ENCODE measurements around the gene SPNS2.

Gene SPNS2

DNA sequence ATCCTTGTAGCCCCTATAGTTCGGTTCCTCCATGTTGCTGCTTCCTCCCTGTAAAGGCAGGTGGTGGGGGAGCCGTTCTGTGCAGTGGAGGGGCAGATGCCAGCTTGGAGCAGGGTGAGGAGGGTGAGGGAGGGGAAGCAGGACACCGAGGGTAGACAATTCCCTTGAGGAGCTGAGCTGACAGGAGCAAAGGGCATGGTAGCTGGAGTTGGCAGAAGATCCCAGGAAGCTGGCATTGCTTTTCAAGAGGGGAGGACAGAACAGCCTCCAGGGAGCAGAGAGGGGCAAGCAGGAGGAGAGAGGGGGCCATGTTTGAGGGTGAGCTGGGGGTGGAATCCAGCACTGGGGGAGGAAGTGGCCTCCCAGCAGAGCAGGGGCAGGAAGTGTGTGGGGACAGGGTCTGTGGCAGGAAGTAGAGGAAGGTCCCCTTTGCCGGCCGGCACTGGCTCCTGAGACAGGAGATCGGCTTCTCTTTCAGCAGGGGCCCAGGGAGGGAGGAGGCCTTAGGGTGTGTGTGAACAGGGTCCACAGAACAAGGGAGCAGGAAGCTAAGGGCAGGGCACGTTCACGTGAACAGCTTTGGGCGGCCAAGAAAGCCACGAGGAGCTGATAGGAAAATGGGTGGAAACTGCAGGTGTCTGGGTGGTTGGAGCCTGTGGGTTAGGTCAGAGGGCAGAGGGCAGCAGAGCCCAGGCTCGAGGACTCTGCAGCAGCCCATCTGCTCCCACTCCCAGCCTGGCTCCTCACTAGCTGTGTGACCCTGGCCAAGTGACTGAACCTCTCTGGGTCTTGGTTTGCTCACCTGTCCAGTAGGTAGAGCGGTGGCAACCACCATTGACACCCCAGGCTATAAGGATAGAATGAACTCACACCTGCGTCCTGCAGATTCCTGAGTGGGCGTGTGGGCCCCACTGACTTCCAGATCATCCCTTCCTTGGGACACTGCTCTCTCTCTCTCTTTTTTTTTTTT, 17.5 kb upstream of the SPNS2 start:
- DNase-seq, result no peak

GRCh38 chr17:4482338-4483011, 16.2 kb upstream of the SPNS2 start:
- DNase-seq, result no peak

- no peak for DNase-seq
Observed at GRCh38 chr17:4483012-4483840, 15.5 kb upstream of the SPNS2 start.

GRCh38 chr17:4485676-4486646, 12.7 kb upstream of the SPNS2 start:
- DNase-seq, result no peak

- no peak for DNase-seq
Observed at GRCh38 chr17:4487296-4487695, 11.4 kb upstream of the SPNS2 start.

DNA sequence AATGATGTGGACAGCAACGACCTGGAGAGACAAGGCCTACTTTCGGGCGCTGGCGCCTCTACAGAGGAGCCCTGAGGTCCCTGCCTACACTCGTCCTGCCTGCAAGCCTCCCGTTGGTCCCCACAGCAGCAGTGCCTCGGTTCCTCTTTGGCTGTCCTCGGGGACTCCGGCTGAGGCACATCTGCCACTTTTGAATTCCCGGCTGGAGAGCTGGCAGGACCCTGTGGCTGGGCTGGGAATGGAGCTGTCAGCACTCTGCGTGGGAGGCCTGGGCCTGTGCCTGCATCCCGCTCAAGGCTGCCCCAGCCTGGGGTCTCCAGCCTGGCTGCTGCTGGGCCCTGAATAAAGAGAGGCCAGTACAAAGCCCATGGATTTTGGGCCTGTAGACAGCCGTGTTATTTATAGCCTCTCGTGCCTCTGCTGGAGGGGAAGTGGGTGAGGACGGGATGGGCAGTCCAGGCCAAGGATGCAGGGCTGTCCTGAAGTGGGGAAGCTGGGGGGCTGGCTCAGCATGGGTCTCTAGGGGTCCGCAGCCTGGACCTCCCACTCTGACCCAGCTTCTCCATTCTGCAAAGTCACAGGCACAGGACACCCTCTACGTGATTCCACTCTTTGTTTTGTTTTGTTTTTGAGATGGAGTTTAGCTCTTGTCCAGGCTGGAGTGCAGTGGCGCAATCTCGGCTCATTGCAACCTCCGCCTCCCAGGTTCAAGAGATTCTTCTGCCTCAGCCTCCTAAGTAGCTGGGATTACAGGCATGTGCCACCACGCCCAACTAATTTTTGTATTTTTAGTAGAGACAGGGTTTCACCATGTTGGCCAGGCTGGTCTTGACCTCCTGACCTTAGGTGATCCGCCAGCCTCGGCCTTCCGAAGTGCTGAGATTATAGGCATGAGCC, 10.6 kb upstream of the SPNS2 start:
- no peak for DNase-seq

- no peak for DNase-seq
Observed at GRCh38 chr17:4488989-4489595, 9.6 kb upstream of the SPNS2 start.

DNA sequence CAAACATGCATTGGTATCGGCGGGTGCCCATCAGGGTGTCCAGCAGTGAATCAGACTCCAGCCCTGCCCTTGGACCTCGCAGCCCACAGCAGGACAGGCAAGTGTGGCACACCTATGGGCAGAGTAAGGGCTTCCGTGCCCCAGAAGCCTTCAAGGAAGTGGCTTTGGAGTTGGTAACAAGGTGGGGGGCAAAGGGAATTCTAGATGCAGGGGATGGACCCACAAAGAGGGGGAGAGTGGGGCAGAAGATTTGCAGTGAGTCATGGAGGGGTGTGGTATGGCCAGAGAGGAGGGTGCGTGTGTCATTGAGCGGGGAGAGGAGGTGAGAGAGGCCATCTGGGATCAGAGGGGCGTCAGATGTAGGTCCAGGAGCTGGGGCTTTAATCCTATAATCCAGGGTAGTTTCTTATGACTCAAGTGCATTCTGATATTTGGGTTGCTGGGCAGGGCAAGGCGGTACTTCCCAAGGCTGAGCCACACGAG, 8.5 kb upstream of the SPNS2 start:
- DNase-seq, result no peak

- DNase-seq, result no peak
Observed at GRCh38 chr17:4490637-4491061, 8.0 kb upstream of the SPNS2 start.

- DNase-seq, result no peak
Observed at GRCh38 chr17:4492721-4493561, 5.7 kb upstream of the SPNS2 start.

- no peak for DNase-seq
Observed at GRCh38 chr17:4497101-4497824, 1.4 kb upstream of the SPNS2 start.

DNA sequence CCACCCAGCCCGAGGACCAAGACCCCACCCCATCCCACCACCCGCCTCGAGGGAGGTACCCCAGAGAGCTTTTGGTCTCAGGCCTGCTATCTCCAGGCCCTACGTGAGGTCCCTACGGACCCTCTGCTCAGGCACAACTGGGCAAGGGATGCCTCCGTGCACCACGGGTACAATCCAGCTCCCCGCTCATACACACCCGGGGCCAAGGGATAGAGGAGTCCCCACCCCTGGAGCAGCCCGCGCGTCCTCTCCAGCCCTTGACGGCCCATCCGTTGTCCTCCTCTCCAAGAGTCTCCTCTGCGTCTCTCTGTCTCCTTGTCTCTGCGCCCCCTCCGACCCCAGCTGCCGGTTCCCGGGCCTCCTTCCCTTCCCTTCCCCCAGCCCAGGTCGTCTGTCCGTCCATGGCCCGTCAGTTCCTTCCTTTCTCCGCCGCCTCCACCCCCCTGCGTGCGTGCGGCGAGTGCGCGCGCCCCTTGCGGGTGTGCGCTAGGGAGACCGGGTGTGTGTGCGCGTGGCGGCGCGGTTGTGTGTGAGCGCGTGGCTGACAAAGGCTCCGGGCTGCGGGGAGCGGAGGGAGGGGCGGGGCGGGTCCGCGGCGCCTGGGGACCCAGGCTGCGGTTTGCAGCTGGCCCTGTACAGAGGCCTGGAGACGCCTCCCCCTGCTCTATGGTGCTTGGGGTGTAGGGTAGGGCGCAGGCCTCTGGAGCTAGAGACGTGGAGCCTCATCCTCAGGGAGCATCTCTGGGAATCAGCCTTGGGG, 930 bp downstream of the SPNS2 start:
- DNase-seq, result no peak

DNA sequence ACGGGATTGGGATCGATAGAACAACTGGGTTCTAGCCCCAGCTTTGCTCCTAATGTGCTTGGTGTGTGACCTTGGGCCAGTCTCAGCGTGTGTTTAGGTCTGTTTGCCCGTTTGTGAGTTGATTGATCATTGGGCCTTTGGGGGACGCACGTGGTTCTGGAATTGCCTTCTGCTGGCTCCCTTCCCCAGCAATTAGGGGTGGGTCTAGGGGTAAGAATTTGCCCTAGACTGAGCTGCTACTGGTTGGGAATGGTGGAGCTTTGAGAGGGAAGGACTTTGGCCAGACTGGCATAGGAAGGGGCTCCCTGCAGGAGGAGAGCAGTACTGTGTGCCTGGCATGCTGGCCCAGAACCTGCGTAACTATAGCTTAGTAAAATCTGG, 1.5 kb downstream of the SPNS2 start:
- no peak for DNase-seq

- DNase-seq, result no peak
Observed at GRCh38 chr17:4501295-4501949, 2.7 kb downstream of the SPNS2 start.

DNA sequence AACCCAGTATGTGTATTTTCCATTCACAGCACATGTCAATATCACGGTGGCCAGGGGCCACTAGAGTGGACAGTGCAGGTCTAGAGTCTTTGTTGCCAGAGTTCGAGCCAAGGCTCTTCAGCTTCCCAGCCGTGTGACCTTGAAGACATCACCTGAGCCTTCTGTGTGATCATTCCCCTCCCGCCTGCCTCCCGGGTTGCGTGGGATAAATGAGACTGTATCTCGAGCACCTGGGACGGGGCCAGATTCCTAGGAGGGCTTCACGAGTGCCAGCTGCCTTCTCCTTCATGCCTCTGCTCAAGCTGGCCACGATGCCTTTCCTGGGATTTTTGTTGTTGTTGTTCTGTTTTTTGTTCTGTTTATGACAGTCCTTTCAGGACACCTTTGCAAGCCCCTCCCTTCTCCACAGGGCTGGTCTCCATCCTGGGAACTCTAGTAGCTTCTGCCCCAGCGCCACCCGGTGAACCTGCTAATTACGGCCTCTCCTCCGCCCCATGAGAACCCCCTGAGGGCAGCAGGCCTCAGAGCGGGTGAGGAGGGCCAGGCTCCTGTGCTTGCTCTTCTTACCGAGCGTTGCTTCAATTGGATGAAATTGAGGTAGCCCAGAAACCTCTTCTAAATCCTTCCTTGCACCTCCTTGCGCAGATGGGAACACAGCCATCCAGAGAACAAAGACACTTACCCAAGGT, 3.9 kb downstream of the SPNS2 start:
- no peak for DNase-seq

DNA sequence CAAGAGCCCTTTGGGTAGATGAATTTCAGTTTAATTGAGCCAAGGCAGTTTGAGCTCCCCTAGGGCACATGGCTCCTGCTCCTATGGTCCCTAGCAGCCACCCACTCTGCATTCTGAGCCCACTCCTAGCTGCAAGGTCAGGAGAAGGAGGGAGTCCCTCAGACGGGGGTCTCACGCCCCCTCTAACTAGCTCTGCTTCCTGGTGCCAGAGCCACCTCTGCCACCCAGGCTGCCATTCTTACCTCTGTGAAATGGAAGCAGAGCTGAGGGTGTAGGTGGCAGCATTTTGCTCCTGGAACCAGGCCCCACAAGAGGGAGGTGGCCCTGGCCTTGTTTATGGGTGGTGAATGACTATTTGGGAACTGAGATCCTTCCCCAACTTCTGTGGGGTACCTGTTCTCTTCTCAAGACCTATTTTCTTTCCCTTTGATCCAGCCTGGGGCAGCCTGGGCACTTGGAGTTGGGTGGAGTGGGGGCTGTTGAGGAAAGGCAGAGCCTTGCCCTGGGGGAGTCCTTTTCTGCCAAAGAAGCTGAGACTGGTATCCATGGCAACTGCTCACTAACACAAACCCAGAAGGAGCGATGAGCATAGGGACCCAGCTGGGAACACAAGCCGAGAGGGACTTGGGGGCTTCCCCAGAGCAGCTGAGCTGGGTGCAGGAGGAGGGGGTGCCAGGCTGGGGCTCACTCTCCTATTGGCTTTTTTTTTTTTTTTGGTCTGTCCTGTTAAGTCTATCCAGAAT, 4.8 kb downstream of the SPNS2 start:
- DNase-seq, result no peak

Measured in NCI-H2107 (cell line).